ENCODE results near the gene GADD45A.
"Not testable (repeated sequence)": the region's sequence is repeated elsewhere in the genome, so short reads cannot be mapped to it uniquely, and the experiment has no call there.

GADD45A gene, protein sequence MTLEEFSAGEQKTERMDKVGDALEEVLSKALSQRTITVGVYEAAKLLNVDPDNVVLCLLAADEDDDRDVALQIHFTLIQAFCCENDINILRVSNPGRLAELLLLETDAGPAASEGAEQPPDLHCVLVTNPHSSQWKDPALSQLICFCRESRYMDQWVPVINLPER

GRCh38 chr1:67685067-67685557 is at the start of gene GADD45A:
GADD45A (plus strand) TSS chr1:67685201; CDS start chr1:67685495, 294 bp downstream.
- peak; percentile 99 for DNase-seq (ENCODE audit: low spot score)

- DNase-seq (ENCODE audit: low spot score), result no peak
Observed at GRCh38 chr1:67636146-67636545, 48.9 kb upstream of the GADD45A start.

DNA sequence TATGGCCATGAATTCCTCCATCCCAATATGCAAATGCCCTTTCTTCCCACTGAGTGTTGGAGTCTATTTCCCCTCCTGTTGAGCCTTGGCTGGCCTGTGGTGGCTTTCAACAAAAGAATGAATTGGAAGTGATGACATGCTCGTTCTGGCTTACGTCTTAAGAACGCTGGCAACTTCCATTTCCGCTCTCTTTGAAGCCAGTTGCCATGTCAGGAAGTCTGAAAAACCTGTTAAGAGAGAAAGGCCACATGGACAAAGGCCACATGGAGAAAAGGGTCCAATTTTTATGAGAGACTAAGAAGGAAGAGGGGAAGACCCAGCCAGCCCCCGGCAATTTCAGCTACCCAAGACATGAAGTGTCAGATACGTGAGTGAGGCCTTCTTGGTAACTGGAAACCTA is 45.6 kb upstream of the GADD45A start:
- DNase-seq (ENCODE audit: low spot score), result no peak

DNA sequence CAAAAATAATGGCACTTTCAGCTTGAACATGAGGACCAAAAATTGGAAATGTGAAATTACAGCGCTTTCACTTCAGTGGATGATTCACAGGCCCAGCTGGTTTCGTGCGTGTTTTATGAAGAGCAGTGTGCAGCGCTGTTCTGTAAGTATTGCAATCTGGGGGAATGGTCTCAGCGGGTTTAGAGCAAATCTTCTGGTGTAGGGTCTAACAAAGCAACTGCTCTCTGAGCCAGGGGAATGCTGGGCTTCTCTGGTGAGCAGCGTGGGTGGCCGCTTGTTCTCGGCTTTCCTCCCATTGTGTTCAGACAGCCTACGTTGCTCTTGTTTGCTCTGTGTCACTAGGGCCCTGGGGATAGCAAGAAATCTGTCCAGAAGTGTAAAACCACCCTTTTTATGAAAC is 42.4 kb upstream of the GADD45A start:
- peak; percentile 57 for DNase-seq (ENCODE audit: low spot score)

- DNase-seq (ENCODE audit: low spot score), result no peak
Observed at GRCh38 chr1:67644566-67644965, 40.4 kb upstream of the GADD45A start.

DNA sequence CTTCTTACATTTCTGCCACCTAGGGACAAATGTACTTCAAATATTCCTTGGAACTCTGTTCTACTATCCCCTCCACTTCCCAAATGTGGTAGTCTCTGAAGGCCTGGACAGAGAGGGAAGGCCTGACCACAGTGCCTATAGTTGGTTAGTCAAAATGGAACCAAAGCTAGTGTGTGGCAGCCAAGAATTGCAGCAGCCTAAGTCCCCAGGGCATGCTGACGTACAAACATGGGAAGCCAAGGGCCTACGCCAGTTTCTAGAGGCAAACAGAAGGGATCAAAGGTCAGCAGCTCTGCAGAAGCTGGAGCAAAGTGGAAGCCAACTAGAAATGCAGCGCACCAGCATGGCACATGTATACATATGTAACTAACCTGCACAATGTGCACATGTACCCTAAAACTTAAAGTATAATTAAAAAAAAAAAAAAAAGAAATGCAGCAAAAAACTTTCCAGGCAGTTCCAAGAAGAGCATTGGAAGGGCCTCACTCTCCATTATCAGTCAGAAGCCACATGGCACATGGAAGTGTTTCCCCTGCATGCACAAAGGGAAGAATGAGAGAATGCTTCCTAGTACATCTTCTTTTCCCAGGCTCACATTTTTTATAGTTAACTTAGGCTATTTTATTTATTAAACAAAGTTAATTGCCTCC is 39.4 kb upstream of the GADD45A start:
- no peak for DNase-seq (ENCODE audit: low spot score)

DNA sequence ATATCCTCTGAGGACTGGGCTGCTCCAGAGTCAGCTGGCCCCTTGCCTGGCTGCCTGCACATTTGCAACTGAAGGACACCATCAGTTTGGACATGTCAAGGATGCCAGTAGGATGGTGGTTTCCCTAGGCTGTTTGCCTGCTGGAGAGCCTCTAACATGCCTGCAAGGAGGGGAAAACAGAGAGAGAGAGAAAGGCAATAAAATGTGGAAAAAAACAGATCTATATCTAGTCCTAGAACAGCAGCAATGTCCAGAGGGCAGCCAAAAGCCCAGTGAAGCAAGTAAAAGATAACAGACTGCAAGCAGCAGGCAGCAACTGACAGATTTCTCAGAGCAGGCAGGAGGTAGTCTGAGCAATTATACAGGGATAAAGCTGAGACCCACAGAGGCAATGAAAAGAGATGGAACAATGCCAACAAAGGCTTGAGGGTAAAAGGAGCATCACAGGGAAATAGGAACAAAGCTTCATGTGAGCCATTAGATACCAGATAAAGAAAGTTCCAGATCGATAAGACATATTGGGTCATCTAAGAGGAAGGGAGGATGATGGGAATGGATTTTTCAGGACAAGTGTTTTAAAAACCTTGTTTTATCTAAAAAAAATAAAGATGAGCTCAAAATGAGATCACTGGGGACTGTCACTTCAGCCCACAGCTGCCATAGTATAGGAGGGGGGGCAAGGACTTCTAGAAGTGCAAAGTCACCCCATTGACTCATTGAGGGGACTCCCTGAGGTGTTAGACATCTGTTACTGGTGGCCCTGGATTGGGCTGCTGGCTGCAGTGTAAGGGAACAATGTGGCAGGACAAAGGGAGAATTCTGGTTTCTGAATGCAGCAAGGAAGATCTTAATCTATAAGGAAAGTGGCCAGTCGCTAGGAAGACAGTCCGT is 38.6 kb upstream of the GADD45A start:
- no peak for DNase-seq (ENCODE audit: low spot score)

- DNase-seq (ENCODE audit: low spot score), result no peak
Observed at GRCh38 chr1:67647036-67647798, 37.8 kb upstream of the GADD45A start.

DNA sequence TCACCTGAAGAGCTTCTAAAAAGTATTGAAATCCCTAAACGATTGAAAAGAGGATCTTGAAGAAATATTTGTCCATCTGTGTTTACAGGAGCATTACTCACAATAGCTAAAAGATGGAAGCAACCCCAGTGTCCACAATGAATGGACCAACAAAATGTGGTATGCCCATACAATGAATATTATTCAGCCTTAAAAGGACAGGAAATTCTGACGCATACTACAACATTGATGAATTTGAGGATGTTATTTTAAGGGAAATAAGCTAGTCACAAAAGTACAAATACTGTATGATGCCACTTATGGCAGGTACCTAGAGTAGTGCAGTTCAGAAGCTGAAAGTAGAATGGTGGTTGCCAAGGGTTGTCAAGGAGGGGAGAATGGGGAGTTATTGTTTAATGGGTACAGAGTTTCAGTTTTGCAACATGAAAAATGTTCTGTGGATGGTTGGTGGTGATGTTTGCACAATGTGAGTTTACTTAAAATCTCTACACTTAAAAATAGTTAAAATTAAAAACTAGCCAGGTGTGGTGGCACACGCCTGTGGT is 37.1 kb upstream of the GADD45A start:
- DNase-seq (ENCODE audit: low spot score), result no peak

- no peak for DNase-seq (ENCODE audit: low spot score)
Observed at GRCh38 chr1:67648582-67649326, 36.2 kb upstream of the GADD45A start.

GRCh38 chr1:67650061-67650460 is 34.9 kb upstream of the GADD45A start:
- no peak for DNase-seq (ENCODE audit: low spot score)

DNA sequence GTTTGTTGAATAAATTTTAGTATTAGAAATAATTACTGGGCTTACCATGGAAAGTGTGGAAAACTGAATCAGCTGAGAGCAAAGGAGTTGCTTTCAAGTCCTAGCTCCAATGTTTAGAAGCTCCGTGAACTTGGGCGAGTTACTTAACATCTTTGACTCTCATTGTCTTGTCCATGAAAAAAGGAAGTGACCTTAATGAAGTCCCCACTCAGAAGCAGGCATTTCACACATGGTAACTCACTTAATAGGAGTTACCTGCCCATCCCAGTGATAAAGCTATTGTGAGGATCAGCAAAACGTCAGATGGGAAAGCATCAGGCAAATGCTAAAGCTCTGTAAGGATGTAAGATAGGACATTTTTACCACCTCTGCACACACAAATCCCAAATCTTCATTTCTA is 34.0 kb upstream of the GADD45A start:
- DNase-seq (ENCODE audit: low spot score), result no peak

GRCh38 chr1:67652800-67653199 is 32.2 kb upstream of the GADD45A start:
- DNase-seq (ENCODE audit: low spot score), result no peak

DNA sequence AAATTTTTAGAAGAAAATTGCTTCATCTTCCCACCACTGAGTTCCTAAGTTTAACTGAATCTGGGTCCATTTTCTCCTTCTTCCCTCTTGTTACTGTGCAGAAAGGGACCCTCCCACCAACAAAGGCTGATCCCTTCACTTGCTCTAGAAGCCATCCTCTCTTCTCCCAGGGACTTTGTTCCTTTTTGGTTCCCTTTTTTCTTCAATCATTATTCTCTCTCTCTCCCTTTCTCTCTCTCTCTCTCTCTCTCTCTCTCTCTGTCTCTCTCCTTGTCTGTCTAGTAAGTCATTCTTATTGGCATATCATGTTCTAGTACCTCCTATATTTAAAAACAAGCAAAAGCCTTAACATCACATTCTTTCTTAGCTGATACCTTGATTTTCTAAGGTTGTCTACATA is 31.7 kb upstream of the GADD45A start:
- no peak for DNase-seq (ENCODE audit: low spot score)

DNA sequence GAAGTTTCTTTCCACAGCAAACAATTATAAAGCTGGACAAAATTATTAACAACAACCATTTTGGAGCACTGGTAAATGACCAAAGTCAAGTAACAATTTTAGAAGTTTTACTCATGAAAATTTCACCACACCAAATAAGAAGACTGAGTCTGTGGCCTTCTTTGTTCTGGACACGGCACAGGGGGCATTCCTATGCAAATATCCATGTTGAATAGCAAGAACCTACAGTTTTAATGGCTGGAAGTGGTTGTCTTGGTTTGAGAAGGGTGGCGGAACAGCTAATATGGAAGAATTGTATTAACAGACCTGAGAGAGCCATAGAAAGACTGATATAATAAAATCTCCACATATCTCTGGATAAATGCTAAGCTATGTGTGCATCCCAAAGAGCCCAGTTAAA is 29.4 kb upstream of the GADD45A start:
- no peak for DNase-seq (ENCODE audit: low spot score)

DNA sequence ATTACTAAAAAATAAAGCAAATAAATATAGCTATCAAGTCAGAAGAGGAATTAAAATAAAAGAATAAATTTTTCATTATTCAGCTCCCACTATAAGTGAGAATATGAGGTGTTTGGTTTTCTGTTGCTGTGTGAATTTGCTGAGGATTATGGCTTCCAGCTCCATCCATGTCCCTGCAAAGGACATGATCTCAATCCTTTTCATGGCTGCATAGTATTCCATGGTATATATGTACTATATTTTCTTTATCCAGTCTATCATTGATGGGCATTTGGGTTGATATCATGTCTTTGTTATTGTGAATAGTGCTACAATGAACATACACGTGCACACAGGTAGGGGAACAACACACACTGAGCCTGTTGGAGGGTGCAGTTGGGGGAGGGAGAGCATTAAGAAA is 27.8 kb upstream of the GADD45A start:
- DNase-seq (ENCODE audit: low spot score), result not testable (repeated sequence)

- no peak for DNase-seq (ENCODE audit: low spot score)
Observed at GRCh38 chr1:67659229-67659628, 25.8 kb upstream of the GADD45A start.

DNA sequence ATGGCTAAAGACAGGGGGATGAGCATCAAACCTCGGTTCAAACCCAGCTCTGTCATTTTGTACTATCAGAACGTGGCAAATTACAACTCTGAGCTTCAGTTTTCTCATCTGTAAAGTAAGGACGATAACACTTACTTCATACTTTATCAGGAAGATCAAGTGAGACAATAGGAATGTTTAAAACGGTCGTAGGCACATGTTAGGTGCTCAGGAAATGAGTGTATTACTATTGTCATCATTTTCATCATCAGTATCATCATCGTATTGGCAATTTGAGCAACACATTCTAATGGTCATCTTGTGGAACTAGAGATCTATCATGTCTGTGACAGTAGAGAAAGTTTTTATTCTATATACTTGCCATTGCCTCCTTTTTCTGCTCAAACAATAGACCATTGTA is 22.1 kb upstream of the GADD45A start:
- DNase-seq (ENCODE audit: low spot score), result no peak

GRCh38 chr1:67664048-67664447 is 21.0 kb upstream of the GADD45A start:
- DNase-seq (ENCODE audit: low spot score), result no peak

DNA sequence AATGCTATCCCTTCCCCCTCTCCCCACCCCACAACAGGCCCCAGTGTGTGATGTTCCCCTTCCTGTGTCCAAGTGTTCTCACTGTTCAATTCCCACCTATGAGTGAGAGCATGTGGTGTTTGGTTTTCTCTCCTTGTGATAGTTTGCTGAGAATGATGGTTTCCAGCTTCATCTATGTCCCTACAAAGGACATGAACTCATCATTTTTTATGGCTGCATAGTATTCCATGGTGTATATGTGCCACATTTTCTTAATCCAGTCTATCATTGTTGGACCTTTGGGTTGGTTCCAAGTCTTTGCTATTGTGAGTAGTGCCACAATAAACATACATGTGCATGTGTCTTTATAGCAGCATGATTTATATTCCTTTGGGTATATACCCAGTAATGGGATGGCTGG is 19.7 kb upstream of the GADD45A start:
- DNase-seq (ENCODE audit: low spot score), result not testable (repeated sequence)

GRCh38 chr1:67666636-67667035 is 18.4 kb upstream of the GADD45A start:
- DNase-seq (ENCODE audit: low spot score), result no peak
